ENCODE results near the gene TMEM209.

Gene TMEM209

GRCh38 chr7:130156140-130156539 is 49.1 kb downstream of the TMEM209 start:
- H3K36me3 ChIP-seq (ENCODE audit: control insufficient read depth, insufficient read depth, low read length), result peaks cover 1% of the 10 kb centered on the region
- no CpG with 5 or more reads among the region's 7 CpGs for WGBS (ENCODE audit: extremely low coverage, insufficient coverage, low lambda C conversion rate)
- H3K27ac ChIP-seq (ENCODE audit: low read depth, low read length), result no peak overlapping the region
- H3K4me3 ChIP-seq (ENCODE audit: low read length), result no peak overlapping the region
- DNase-seq, result no peak
- H3K56ac ChIP-seq (ENCODE audit: low read length), result no peak overlapping the region
- H2AK5ac ChIP-seq (ENCODE audit: low read length), result no peak overlapping the region
- H3K23ac ChIP-seq (ENCODE audit: low read length), result no peak overlapping the region
- H3K4me1 ChIP-seq (ENCODE audit: control insufficient read depth, low read depth, low read length), result no peaks in the 10 kb centered on the region
- H3K27me3 ChIP-seq (ENCODE audit: insufficient read depth, low read length, poor library complexity), result no peaks in the 10 kb centered on the region
- H2BK5ac ChIP-seq (ENCODE audit: low read length), result no peak overlapping the region
- H2BK15ac ChIP-seq (replicated peaks; ENCODE audit: low read depth), result no peak overlapping the region
- H4K8ac ChIP-seq (ENCODE audit: low read depth, low read length), result no peak overlapping the region
- no peak overlapping the region for H3K4me2 ChIP-seq (ENCODE audit: low read length)
- H3K79me1 ChIP-seq (ENCODE audit: low read length), result no peaks in the 10 kb centered on the region
- H4K5ac ChIP-seq (ENCODE audit: low read length), result no peak overlapping the region
- H3K79me2 ChIP-seq (ENCODE audit: control insufficient read depth, insufficient read depth, low read length), result no peaks in the 10 kb centered on the region
- no peak overlapping the region for H3K9ac ChIP-seq (ENCODE audit: low read length)
- no peak overlapping the region for H3K4ac ChIP-seq (ENCODE audit: low read depth, low read length)
- H2BK120ac ChIP-seq (ENCODE audit: low read depth, low read length), result no peak overlapping the region
- H3K18ac ChIP-seq (ENCODE audit: low read length), result no peak overlapping the region

GRCh38 chr7:130154501-130155317 is 50.5 kb downstream of the TMEM209 start:
- Histone ChIP-seq H2BK15ac (replicated peaks; ENCODE audit: low read depth) (no peak overlapping the region), H3K4ac (ENCODE audit: low read depth, low read length) (no peak overlapping the region), H3K56ac (ENCODE audit: low read length) (no peak overlapping the region), H3K27me3 (ENCODE audit: insufficient read depth, low read length, poor library complexity) (no peaks in the 10 kb centered on the region), H2BK120ac (ENCODE audit: low read depth, low read length) (no peak overlapping the region), H3K4me1 (ENCODE audit: control insufficient read depth, low read depth, low read length) (no peaks in the 10 kb centered on the region), H2AK5ac (ENCODE audit: low read length) (no peak overlapping the region), H3K23ac (ENCODE audit: low read length) (no peak overlapping the region), H3K18ac (ENCODE audit: low read length) (no peak overlapping the region), H4K5ac (ENCODE audit: low read length) (no peak overlapping the region), H3K4me3 (ENCODE audit: low read length) (no peak overlapping the region), H3K9ac (ENCODE audit: low read length) (no peak overlapping the region), H4K8ac (ENCODE audit: low read depth, low read length) (no peak overlapping the region), H2BK5ac (ENCODE audit: low read length) (no peak overlapping the region), H3K79me2 (ENCODE audit: control insufficient read depth, insufficient read depth, low read length) (no peaks in the 10 kb centered on the region), H3K79me1 (ENCODE audit: low read length) (no peaks in the 10 kb centered on the region), H3K4me2 (ENCODE audit: low read length) (no peak overlapping the region), H3K36me3 (ENCODE audit: control insufficient read depth, insufficient read depth, low read length) (no peaks in the 10 kb centered on the region), H3K27ac (ENCODE audit: low read depth, low read length) (no peak overlapping the region)
- WGBS (ENCODE audit: extremely low coverage, insufficient coverage, low lambda C conversion rate), result no CpG with 5 or more reads among the region's 31 CpGs
- peak; percentile 57 for DNase-seq

DNA sequence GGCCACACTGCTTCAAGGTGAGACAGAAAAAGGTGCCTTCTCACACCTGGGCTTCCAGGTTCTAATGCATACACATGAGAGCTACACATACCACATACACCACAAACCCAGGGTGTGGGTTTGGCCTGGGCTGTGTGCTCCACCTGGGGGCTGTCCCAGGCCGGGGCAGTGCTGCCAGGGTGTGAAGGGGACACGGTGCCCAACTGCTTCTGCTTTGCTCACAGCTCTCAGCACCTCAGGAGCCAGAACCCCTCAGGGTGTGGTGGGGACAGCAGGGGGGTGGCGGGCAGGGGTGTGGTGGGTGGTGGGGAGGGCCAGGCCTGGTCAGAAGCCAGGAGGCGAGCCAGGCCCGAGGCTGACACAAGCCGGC is 51.1 kb downstream of the TMEM209 start:
- H2BK120ac ChIP-seq (ENCODE audit: low read depth, low read length), result no peak overlapping the region
- H3K4me1 ChIP-seq (ENCODE audit: control insufficient read depth, low read depth, low read length), result no peaks in the 10 kb centered on the region
- no peaks in the 10 kb centered on the region for H3K79me2 ChIP-seq (ENCODE audit: control insufficient read depth, insufficient read depth, low read length)
- WGBS (ENCODE audit: extremely low coverage, insufficient coverage, low lambda C conversion rate), result no CpG with 5 or more reads among the region's 6 CpGs
- H3K9ac ChIP-seq (ENCODE audit: low read length), result no peak overlapping the region
- H2AK5ac ChIP-seq (ENCODE audit: low read length), result no peak overlapping the region
- no peak overlapping the region for H3K27ac ChIP-seq (ENCODE audit: low read depth, low read length)
- no peak overlapping the region for H3K4ac ChIP-seq (ENCODE audit: low read depth, low read length)
- no peaks in the 10 kb centered on the region for H3K36me3 ChIP-seq (ENCODE audit: control insufficient read depth, insufficient read depth, low read length)
- no peak overlapping the region for H4K8ac ChIP-seq (ENCODE audit: low read depth, low read length)
- no peak overlapping the region for H2BK15ac ChIP-seq (replicated peaks; ENCODE audit: low read depth)
- H2BK5ac ChIP-seq (ENCODE audit: low read length), result no peak overlapping the region
- no peaks in the 10 kb centered on the region for H3K79me1 ChIP-seq (ENCODE audit: low read length)
- H3K56ac ChIP-seq (ENCODE audit: low read length), result no peak overlapping the region
- H3K18ac ChIP-seq (ENCODE audit: low read length), result no peak overlapping the region
- H3K27me3 ChIP-seq (ENCODE audit: insufficient read depth, low read length, poor library complexity), result no peaks in the 10 kb centered on the region
- H3K23ac ChIP-seq (ENCODE audit: low read length), result no peak overlapping the region
- DNase-seq, result no peak
- no peak overlapping the region for H3K4me2 ChIP-seq (ENCODE audit: low read length)
- H3K4me3 ChIP-seq (ENCODE audit: low read length), result no peak overlapping the region
- no peak overlapping the region for H4K5ac ChIP-seq (ENCODE audit: low read length)

DNA sequence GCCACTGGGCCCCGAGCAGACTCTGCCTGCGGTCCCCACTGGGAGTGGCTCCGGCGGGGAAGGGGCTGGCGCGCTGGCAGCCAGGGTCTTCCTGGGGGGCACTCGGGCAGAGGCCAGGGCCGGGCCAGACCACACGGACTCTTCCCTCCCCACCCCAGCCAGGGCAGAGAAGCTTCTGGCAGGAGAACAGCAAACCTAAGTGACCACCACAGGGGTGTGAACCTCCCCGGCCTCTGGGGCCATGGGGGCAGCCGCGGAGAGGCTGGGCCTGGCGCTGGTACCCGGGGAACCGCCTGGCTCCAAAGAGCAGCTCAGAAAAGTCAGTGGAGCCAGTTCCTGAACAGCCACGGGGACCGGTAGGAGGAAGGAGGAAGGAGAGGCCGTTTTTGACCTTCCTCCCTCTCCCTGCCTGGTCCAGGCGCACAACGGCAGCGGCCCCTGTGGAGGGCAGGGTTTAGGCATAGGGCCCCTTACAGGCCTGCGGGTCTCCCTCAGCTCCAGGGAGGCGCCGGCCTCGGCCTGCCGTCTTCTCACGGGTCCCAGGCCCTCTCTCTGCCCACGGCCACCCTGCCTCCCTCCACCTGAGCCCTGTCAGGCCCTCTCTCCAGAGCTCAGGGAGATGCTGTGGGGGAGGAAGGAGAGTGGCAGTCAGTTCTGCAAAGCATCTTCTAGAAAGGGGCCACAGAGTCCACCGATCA is 51.8 kb downstream of the TMEM209 start:
- Histone ChIP-seq H2AK5ac (ENCODE audit: low read length) (no peak overlapping the region), H3K27me3 (ENCODE audit: insufficient read depth, low read length, poor library complexity) (no peaks in the 10 kb centered on the region), H4K8ac (ENCODE audit: low read depth, low read length) (no peak overlapping the region), H3K4me1 (ENCODE audit: control insufficient read depth, low read depth, low read length) (no peaks in the 10 kb centered on the region), H3K79me2 (ENCODE audit: control insufficient read depth, insufficient read depth, low read length) (no peaks in the 10 kb centered on the region), H4K5ac (ENCODE audit: low read length) (no peak overlapping the region), H3K36me3 (ENCODE audit: control insufficient read depth, insufficient read depth, low read length) (no peaks in the 10 kb centered on the region), H3K79me1 (ENCODE audit: low read length) (no peaks in the 10 kb centered on the region), H3K4me2 (ENCODE audit: low read length) (no peak overlapping the region), H3K9ac (ENCODE audit: low read length) (no peak overlapping the region), H3K4ac (ENCODE audit: low read depth, low read length) (no peak overlapping the region), H3K4me3 (ENCODE audit: low read length) (no peak overlapping the region), H2BK120ac (ENCODE audit: low read depth, low read length) (no peak overlapping the region), H3K23ac (ENCODE audit: low read length) (no peak overlapping the region), H2BK5ac (ENCODE audit: low read length) (no peak overlapping the region), H3K18ac (ENCODE audit: low read length) (no peak overlapping the region), H3K27ac (ENCODE audit: low read depth, low read length) (no peak overlapping the region), H3K56ac (ENCODE audit: low read length) (no peak overlapping the region), H2BK15ac (replicated peaks; ENCODE audit: low read depth) (no peak overlapping the region)
- WGBS (ENCODE audit: extremely low coverage, insufficient coverage, low lambda C conversion rate), result no CpG with 5 or more reads among the region's 29 CpGs
- DNase-seq, result no peak

DNA sequence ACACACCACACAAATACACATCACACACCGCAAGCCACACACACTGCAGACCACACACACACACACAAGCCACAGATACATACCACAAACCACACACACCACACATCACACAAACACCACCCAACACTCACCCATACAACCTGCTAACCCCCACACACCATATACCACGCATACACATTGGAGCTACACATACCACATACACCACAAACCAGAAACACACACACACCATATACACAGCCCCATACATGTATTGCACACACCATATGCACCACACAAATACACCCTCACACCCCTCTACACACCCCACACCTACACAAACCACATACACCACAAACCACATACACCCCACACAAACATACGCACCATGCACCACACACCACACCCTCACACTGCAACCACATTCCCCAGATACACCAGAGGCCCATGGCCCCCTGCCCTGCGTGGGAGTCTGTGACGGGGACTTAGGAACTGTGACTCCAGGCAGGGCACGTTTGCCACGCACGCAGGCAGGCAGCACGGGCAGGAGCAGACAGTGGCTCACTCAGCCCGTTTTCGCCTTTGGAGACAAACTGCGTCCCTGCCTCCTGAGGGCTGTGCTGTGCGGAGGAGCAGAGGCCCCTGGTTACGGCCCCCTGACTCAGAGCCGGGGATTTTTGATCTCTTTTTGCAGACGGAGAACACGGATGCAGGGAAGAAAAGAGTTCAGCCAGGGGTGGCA is 52.6 kb downstream of the TMEM209 start:
- Histone ChIP-seq H3K56ac (ENCODE audit: low read length) (peak overlapping the region; percentile 2), H3K4me2 (ENCODE audit: low read length) (no peak overlapping the region)
- WGBS (ENCODE audit: extremely low coverage, insufficient coverage, low lambda C conversion rate), result 100% methylated on average over 2 of the region's 17 CpGs

More for the DNA sequence above, 52.6 kb downstream of the TMEM209 start:
- Histone ChIP-seq H3K4me3 (ENCODE audit: low read length) (no peak overlapping the region), H3K36me3 (ENCODE audit: control insufficient read depth, insufficient read depth, low read length) (no peaks in the 10 kb centered on the region), H3K79me2 (ENCODE audit: control insufficient read depth, insufficient read depth, low read length) (no peaks in the 10 kb centered on the region), H3K9ac (ENCODE audit: low read length) (no peak overlapping the region), H3K27ac (ENCODE audit: low read depth, low read length) (no peak overlapping the region), H3K4me1 (ENCODE audit: control insufficient read depth, low read depth, low read length) (no peaks in the 10 kb centered on the region), H3K4ac (ENCODE audit: low read depth, low read length) (no peak overlapping the region), H3K18ac (ENCODE audit: low read length) (no peak overlapping the region), H2BK15ac (replicated peaks; ENCODE audit: low read depth) (no peak overlapping the region), H3K23ac (ENCODE audit: low read length) (no peak overlapping the region), H4K8ac (ENCODE audit: low read depth, low read length) (no peak overlapping the region), H3K27me3 (ENCODE audit: insufficient read depth, low read length, poor library complexity) (no peaks in the 10 kb centered on the region), H3K79me1 (ENCODE audit: low read length) (no peaks in the 10 kb centered on the region), H4K5ac (ENCODE audit: low read length) (no peak overlapping the region), H2BK5ac (ENCODE audit: low read length) (no peak overlapping the region), H2BK120ac (ENCODE audit: low read depth, low read length) (no peak overlapping the region), H2AK5ac (ENCODE audit: low read length) (no peak overlapping the region)
- no peak for DNase-seq

Measured in mesendoderm (in vitro differentiated cells).